ENCODE data around the gene GSN. TPM values are rescaled to one million over a fixed set of nuclear protein-coding genes. Genes with fewer than 3 reads are reported as not detected.

GSN gene
- total RNA-seq, 4 donors from 2014 or later, result 364 to 571 (median 480) TPM

DNA sequence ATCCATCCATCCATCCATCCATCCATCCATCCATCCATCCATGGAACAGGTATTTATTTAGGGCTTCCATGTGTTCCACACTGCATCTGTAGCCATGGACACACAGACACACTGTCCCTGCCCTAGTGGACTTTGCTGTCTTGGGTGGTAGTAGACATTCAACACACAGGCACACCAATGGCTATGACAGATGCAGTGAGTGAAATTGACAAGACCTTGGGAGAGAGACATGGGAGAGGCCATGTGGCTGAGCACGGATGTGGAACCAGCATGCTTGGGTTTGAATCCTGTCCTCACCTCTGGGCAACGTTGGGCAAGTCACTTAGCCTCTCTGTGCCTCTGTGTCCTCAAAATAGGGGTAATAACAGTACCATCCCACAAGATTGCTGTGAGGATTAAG, 56.8 kb downstream of the GSN start:
- Histone ChIP-seq H3K27ac (peak overlapping the region; percentile 27 to 83 (median 70)), H3K4me3 (no peak overlapping the region), H3K27me3 (no peaks in the 10 kb centered on the region), H3K36me3 (peaks cover 0 to 82% (median 0%) of the 10 kb centered on the region in 3 donors), H3K4me1 (peaks cover 0 to 30% (median 2%) of the 10 kb centered on the region in 4 donors), H3K9me3 (no peaks in the 10 kb centered on the region)
- no peak for TF ChIP-seq POLR2A (IDR thresholded peaks at IDR 0.05)
- no peak for DNase-seq

DNA sequence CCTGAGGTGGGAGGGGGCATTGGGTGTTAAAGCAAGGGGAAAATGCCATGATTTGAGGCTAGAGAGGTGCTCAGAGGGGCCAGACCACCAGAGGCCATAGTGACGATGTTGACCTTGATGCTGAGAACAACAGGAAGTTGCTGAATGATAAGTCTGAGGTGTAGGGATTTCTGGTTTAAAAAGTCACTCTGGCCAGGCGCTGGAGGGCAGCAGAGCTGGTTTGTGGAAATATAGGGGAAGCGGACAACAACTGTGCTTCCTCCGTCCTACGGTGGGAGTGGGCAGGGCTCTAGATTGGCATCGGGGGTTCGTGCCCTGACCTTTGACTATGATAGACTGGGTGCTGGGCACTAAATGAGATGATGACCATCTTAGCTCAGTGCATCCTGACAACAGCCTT, 57.4 kb downstream of the GSN start:
- no peak overlapping the region for H3K4me3 ChIP-seq
- H3K36me3 ChIP-seq, result peaks cover 0 to 85% (median 0%) of the 10 kb centered on the region in 3 donors
- no peaks in the 10 kb centered on the region for H3K27me3 ChIP-seq
- H3K27ac ChIP-seq, result peak overlapping the region; percentile 27 to 83 (median 70)
- H3K9me3 ChIP-seq, result no peaks in the 10 kb centered on the region
- TF ChIP-seq POLR2A (IDR thresholded peaks at IDR 0.05), result no peak
- no peak for TF ChIP-seq CTCF (IDR thresholded peaks at IDR 0.05)
- H3K4me1 ChIP-seq, result peaks cover 0 to 28% (median 2%) of the 10 kb centered on the region in 4 donors
- no peak for DNase-seq

DNA sequence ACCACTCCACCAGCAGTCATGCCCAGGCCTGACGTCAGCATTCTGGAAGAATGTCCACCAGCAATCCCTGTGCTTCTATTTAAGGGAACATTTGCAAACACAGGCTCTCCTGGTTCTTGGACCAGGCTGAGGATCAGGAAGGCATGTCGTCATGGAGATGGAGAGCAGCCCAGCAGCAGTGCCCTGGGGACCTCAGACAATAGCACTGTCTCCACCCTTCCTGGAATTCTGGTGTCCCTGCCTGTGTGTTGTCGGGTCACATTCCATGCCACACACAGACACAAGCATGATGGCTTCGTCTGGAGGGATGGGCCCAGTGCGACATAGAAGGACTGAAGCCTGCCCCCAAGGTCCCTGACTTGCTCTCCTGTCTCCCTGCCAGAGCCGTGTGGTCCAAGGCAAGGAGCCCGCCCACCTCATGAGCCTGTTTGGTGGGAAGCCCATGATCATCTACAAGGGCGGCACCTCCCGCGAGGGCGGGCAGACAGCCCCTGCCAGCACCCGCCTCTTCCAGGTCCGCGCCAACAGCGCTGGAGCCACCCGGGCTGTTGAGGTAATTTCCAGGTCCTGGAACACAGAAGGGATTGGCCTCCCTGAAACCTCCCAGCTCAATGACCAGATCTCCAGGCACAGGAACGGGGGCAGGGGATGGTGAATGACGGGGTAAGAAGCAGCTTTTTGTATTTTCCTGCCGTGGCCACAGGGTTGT, 58.3 kb downstream of the GSN start:
- H3K9me3 ChIP-seq, result no peaks in the 10 kb centered on the region
- H3K4me1 ChIP-seq, result peaks cover 0 to 19% (median 2%) of the 10 kb centered on the region in 4 donors
- H3K36me3 ChIP-seq, result peaks cover 0 to 87% (median 0%) of the 10 kb centered on the region in 3 donors
- H3K27ac ChIP-seq, result peak overlapping the region; percentile 27 to 83 (median 73)
- DNase-seq, result peak in 1 of 3 donors; percentile 72
- H3K4me3 ChIP-seq, result no peak overlapping the region
- TF ChIP-seq CTCF (IDR thresholded peaks at IDR 0.05) (no peak), POLR2A (IDR thresholded peaks at IDR 0.05) (no peak)
- no peaks in the 10 kb centered on the region for H3K27me3 ChIP-seq

GRCh38 chr9:121326901-121327613, 59.1 kb downstream of the GSN start:
- no peak for DNase-seq

DNA sequence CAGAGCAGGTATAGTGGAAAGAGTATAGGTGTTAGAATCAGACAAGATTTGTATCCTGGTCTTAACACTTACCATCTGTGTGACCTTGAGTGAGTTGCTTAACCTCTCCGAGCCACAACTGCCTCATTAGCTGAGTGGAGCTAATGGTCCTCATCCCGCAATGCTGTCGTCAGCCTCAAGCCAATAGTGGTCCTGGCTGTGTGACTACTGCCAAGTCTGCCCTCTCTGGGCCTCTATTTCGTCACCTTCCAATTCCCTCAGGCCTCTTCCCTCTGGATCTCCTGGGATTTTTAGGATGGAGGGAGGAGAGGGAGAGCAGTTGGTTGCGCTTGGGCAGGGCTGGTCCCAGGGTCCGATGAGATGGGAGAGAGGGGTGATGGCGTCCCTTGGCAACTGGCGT, 60.5 kb downstream of the GSN start:
- Histone ChIP-seq H3K27me3 (no peaks in the 10 kb centered on the region), H3K27ac (peak overlapping the region in 2 of 4 donors; percentile 37 to 59), H3K36me3 (peaks cover 0 to 94% (median 0%) of the 10 kb centered on the region in 3 donors), H3K4me3 (no peak overlapping the region), H3K9me3 (no peaks in the 10 kb centered on the region), H3K4me1 (peaks cover 0 to 8% (median 0%) of the 10 kb centered on the region in 4 donors)
- no peak for DNase-seq
- TF ChIP-seq POLR2A (IDR thresholded peaks at IDR 0.05) (no peak), CTCF (IDR thresholded peaks at IDR 0.05) (no peak)

More at GRCh38 chr9:121326901-121327613, 59.1 kb downstream of the GSN start:
- no peaks in the 10 kb centered on the region for H3K27me3 ChIP-seq
- H3K36me3 ChIP-seq, result peaks cover 0 to 87% (median 0%) of the 10 kb centered on the region in 3 donors
- peak overlapping the region; percentile 21 to 83 (median 73) for H3K27ac ChIP-seq
- H3K9me3 ChIP-seq, result no peaks in the 10 kb centered on the region
- H3K4me3 ChIP-seq, result no peak overlapping the region
- no peak for TF ChIP-seq CTCF (IDR thresholded peaks at IDR 0.05)
- TF ChIP-seq POLR2A (IDR thresholded peaks at IDR 0.05), result no peak
- H3K4me1 ChIP-seq, result peaks cover 0 to 16% (median 2%) of the 10 kb centered on the region in 4 donors

All from Peyer's patch (tissue), 4 donors.